OCI-LY7 (cell line): ENCODE data around the gene MBIP.

Experiments used
- EZH2phosphoT487 ChIP-seq: fragments of 200-600 bp; sonication (generic); IDR thresholded peaks from 2 replicates; pipeline ENCODE4 v1.6.1; 2018; ENCODE audit warnings: low read depth, borderline replicate concordance, mild to moderate bottlenecking, mixed run types, antibody characterized with exemption, low read length, moderate library complexity, mixed read lengths
- TF ChIP-seq, protein P1 (sequence below): fragments of 200-600 bp; sonication (generic); conservative IDR thresholded peaks from 2 replicates; pipeline ENCODE4 v1.5.1; 2014; ENCODE audit warnings: mild to moderate bottlenecking, antibody characterized with exemption, low read length, moderate library complexity, mixed read lengths

DNA sequence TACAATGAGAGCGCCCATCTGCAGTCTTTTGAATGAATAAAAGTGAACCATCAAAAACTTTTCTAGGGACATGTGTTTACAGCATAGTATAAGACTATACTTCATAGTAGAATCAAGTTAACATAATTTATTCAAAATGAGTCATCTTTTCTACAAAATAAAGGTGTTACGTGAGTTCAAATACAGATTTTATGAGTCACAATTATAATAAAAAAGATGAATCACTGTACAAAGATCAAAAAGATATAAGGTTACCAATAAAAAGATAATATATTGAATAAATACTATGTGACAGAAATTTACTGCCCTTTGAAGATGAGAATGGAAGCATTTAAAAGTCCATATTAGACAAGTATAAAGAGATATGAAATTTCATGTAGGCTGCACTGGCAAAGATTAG is 2.8 kb downstream of the MBIP start:
- TF ChIP-seq, protein P1, sequence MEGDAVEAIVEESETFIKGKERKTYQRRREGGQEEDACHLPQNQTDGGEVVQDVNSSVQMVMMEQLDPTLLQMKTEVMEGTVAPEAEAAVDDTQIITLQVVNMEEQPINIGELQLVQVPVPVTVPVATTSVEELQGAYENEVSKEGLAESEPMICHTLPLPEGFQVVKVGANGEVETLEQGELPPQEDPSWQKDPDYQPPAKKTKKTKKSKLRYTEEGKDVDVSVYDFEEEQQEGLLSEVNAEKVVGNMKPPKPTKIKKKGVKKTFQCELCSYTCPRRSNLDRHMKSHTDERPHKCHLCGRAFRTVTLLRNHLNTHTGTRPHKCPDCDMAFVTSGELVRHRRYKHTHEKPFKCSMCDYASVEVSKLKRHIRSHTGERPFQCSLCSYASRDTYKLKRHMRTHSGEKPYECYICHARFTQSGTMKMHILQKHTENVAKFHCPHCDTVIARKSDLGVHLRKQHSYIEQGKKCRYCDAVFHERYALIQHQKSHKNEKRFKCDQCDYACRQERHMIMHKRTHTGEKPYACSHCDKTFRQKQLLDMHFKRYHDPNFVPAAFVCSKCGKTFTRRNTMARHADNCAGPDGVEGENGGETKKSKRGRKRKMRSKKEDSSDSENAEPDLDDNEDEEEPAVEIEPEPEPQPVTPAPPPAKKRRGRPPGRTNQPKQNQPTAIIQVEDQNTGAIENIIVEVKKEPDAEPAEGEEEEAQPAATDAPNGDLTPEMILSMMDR: no peak
- TF ChIP-seq EZH2phosphoT487: no peak
